Nephron (organoid): ENCODE results near the gene CCDC13.

ENCODE experiments used
- H3K27ac Mint-ChIP-seq, 3 experiments: 2 replicates each; pipeline ENCODE4 v1.8.0; 2020; ENCODE audit warnings: mixed read lengths in 3 of 3, mild to moderate bottlenecking in 2 of 3, moderate library complexity in 1 of 3
- H3K27me3 Mint-ChIP-seq: 2 replicates; pipeline ENCODE4 v1.8.0; 2021; ENCODE audit warnings: low read depth, mild to moderate bottlenecking, moderate library complexity, mixed read lengths
- H3K36me3 Mint-ChIP-seq: 2 replicates; pipeline ENCODE4 v1.8.0; 2020; ENCODE audit warnings: low read depth, mixed read lengths
- H3K4me1 Mint-ChIP-seq: 2 replicates; pipeline ENCODE4 v1.8.0; 2020; ENCODE audit warnings: mixed read lengths
- H3K4me3 Mint-ChIP-seq, 3 experiments: 2 replicates each; pipeline ENCODE4 v1.8.0; 2020; ENCODE audit warnings: mild to moderate bottlenecking in 3 of 3, mixed read lengths in 3 of 3, moderate library complexity in 2 of 3
- H3K9me3 Mint-ChIP-seq: 2 replicates; pipeline ENCODE4 v1.8.0; 2020; ENCODE audit warnings: mixed read lengths
- TF ChIP-seq, protein P1 (sequence below), 3 experiments: fragments of 200-600 bp; sonication (generic); IDR thresholded peaks; one replicate each; pipeline ENCODE4 v1.5.0; 2021; ENCODE audit warnings: antibody characterized with exemption in 3 of 3; ENCODE audit not compliant: unreplicated experiment in 3 of 3

CCDC13 gene

DNA sequence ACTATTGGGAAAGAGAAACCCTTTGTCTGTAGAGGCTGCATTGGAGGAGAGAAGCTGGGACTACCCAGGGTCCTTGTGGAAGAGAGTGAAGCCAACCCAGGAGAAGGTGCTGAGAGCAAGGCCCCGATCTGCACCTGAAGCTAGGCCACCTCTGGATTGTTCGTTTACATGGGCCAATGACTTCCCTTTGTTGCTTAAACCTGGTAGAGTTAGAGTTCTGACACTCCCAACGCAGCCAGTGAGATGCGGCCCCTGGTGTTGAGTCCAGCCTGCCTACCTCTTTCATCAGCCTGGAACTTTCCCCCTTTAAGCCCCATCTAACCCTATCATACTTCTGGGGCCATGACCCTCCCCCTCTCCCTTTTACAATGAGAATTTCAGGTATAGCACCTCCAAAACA lies 30.8 kb downstream of the CCDC13 start:
- H3K9me3 Mint-ChIP-seq: peaks cover 5% of the 10 kb centered on the region
- no peaks in the 10 kb centered on the region for H3K36me3 Mint-ChIP-seq
- H3K27ac Mint-ChIP-seq: no peak overlapping the region
- TF ChIP-seq, protein P1, sequence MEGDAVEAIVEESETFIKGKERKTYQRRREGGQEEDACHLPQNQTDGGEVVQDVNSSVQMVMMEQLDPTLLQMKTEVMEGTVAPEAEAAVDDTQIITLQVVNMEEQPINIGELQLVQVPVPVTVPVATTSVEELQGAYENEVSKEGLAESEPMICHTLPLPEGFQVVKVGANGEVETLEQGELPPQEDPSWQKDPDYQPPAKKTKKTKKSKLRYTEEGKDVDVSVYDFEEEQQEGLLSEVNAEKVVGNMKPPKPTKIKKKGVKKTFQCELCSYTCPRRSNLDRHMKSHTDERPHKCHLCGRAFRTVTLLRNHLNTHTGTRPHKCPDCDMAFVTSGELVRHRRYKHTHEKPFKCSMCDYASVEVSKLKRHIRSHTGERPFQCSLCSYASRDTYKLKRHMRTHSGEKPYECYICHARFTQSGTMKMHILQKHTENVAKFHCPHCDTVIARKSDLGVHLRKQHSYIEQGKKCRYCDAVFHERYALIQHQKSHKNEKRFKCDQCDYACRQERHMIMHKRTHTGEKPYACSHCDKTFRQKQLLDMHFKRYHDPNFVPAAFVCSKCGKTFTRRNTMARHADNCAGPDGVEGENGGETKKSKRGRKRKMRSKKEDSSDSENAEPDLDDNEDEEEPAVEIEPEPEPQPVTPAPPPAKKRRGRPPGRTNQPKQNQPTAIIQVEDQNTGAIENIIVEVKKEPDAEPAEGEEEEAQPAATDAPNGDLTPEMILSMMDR (IDR thresholded peaks at IDR 0.05; ENCODE audit: unreplicated experiment in 3 of 3): no peak
- peaks cover 3% of the 10 kb centered on the region for H3K27me3 Mint-ChIP-seq
- no peak overlapping the region for H3K4me3 Mint-ChIP-seq
- peaks cover 22% of the 10 kb centered on the region for H3K4me1 Mint-ChIP-seq

DNA sequence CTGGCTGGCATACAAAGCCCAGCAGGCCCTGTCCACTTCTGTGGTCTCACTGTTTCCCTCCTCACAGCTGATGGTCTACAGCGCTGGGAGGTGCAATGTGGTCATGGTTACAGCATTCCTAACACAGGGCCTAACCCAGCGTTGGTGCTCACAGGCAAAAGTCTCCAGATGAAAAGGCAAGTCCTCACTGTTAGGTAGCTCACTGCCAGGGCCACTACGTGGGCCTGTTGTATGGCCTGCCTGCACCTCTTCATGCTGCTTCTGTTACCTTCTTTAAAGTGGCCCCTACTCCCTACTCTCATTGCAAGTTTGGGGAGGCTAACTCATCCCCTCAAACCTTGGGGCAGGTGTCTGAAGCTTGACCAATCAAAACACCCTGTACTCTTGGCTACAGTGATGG lies 31.3 kb downstream of the CCDC13 start:
- H3K36me3 Mint-ChIP-seq: no peaks in the 10 kb centered on the region
- H3K4me1 Mint-ChIP-seq: peaks cover 20% of the 10 kb centered on the region

DNA sequence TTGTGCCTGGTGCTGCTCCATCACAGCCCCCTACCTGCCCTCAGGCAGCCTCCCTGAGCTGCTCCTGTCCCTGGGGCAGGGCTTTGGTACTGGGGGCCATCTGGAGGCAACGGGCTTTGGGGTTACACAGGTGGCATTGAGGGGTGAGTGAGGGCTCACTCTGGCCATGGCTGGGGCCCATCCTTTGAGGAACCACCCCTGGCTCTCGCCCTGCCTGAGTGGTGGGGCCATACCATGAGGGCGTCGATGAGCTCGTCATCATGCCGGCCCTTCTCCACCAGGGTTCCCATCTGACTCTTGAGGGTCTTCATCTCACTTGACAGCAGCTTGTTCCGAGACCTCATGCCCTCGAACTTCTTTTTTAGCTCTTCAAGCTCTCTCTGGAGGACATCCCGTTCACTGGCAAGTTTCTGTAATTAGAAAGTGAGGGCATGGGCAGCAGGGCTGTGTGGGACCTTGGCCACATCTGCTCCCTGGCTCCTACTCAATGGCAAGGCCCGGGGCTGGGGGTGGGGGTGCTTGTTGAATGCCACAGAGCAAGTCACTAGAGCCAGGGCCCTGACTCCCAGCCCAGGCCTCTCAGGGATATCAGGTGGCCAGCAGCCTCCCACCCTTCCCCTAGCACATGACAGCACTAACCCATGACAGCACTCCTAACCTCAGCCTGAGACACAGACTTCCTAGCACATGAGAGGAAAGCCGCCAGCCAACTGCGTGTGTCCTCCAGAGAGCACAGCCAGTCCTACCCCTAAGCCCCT lies 33.5 kb downstream of the CCDC13 start:
- peaks cover 7% of the 10 kb centered on the region for H3K27me3 Mint-ChIP-seq
- H3K4me3 Mint-ChIP-seq: no peak overlapping the region
- TF ChIP-seq, protein P1 (IDR thresholded peaks at IDR 0.05; ENCODE audit: unreplicated experiment in 3 of 3): no peak
- H3K9me3 Mint-ChIP-seq: peaks cover 5% of the 10 kb centered on the region
- no peaks in the 10 kb centered on the region for H3K36me3 Mint-ChIP-seq
- peaks cover 4% of the 10 kb centered on the region for H3K4me1 Mint-ChIP-seq
- H3K27ac Mint-ChIP-seq: no peak overlapping the region

More for the DNA sequence above, 31.3 kb downstream of the CCDC13 start:
- Mint-ChIP-seq H3K27me3 (peaks cover 3% of the 10 kb centered on the region), H3K4me3 (no peak overlapping the region), H3K27ac (no peak overlapping the region), H3K9me3 (peaks cover 5% of the 10 kb centered on the region)
- TF ChIP-seq, protein P1 (IDR thresholded peaks at IDR 0.05; ENCODE audit: unreplicated experiment in 3 of 3): no peak

DNA sequence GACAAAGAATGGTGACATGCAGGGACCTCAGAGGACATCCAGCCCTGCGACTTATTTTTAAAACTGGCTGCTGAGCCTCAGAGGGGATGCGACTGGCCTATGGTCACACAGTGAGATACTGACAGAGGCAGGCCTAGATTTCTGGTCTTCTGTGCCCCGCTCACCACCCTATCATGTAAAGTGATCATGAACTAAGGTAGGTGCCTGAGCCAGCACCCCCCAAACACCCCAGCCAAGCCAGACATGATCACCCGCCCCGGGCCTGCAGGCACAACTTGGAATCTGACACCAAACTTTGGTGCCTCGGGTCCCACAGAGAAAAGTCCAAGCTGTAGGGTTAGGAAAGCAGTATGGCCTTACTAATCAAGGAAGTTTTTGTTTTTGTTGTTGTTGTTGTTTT lies 36.5 kb downstream of the CCDC13 start:
- Mint-ChIP-seq H3K4me1 (peaks cover 4% of the 10 kb centered on the region), H3K9me3 (peaks cover 5% of the 10 kb centered on the region), H3K36me3 (no peaks in the 10 kb centered on the region), H3K27ac (no peak overlapping the region), H3K27me3 (peaks cover 16% of the 10 kb centered on the region), H3K4me3 (no peak overlapping the region)
- TF ChIP-seq, protein P1 (IDR thresholded peaks at IDR 0.05; ENCODE audit: unreplicated experiment in 3 of 3): no peak

DNA sequence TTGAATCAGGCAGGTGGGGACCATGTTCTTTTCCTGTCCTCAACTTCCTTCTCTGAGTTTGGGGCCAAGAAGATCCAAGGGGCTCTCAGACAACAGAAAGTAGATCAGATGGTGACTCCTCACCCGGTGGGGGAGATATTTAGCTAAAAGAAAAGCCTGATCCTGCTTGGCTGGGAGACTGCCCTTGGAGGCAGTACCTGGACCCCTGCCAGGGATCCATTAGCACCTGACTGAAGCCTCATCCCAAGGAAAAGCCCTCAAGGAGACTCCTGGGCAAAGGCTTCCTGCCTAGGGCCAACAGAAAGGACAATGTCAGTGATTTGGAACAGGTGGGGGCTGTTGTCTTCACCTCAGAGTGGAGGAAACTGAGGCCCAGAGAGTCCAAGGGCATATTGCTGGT lies 37.0 kb downstream of the CCDC13 start:
- peaks cover 5% of the 10 kb centered on the region for H3K9me3 Mint-ChIP-seq
- H3K36me3 Mint-ChIP-seq: no peaks in the 10 kb centered on the region
- TF ChIP-seq, protein P1 (IDR thresholded peaks at IDR 0.05; ENCODE audit: unreplicated experiment in 3 of 3): no peak
- H3K27ac Mint-ChIP-seq: no peak overlapping the region
- no peak overlapping the region for H3K4me3 Mint-ChIP-seq
- H3K4me1 Mint-ChIP-seq: peaks cover 4% of the 10 kb centered on the region
- H3K27me3 Mint-ChIP-seq: peaks cover 16% of the 10 kb centered on the region

DNA sequence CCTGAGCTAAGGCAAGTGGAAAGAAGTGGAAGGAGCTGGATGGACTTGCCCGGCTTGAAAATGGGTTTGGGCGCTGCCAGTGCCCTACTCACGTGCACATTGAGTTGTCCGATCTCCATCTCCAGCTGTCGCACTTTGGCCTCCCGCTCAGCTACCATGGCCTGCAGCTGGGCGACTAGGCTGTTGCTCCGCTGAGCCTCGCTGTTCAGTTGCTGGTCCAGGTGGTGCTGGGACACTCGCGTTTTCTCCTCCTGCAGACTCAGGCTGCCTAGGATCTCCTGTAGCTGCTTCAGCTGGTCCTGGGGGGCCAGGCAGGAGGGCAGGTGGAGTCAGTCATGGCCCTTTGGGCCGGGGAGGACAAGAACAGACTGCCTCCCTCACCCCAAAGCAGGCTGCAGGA lies 37.4 kb downstream of the CCDC13 start:
- H3K27ac Mint-ChIP-seq: no peak overlapping the region
- TF ChIP-seq, protein P1 (IDR thresholded peaks at IDR 0.05; ENCODE audit: unreplicated experiment in 3 of 3): no peak
- peaks cover 4% of the 10 kb centered on the region for H3K4me1 Mint-ChIP-seq
- peaks cover 5% of the 10 kb centered on the region for H3K9me3 Mint-ChIP-seq
- H3K27me3 Mint-ChIP-seq: peaks cover 16% of the 10 kb centered on the region
- no peaks in the 10 kb centered on the region for H3K36me3 Mint-ChIP-seq
- no peak overlapping the region for H3K4me3 Mint-ChIP-seq
